Stimulated activated CD4-positive, alpha-beta T cell treated with anti-CD3 and anti-CD28 coated beads, Interleukin-4, amount 100 ng/mL, for 1 hour (primary cell): ENCODE measurements around the gene SLC15A2.

Experiments used
- DNase-seq: peaks from one replicate; pipeline ENCODE4 v3.0.0-alpha.2; 2020

Gene SLC15A2

DNA sequence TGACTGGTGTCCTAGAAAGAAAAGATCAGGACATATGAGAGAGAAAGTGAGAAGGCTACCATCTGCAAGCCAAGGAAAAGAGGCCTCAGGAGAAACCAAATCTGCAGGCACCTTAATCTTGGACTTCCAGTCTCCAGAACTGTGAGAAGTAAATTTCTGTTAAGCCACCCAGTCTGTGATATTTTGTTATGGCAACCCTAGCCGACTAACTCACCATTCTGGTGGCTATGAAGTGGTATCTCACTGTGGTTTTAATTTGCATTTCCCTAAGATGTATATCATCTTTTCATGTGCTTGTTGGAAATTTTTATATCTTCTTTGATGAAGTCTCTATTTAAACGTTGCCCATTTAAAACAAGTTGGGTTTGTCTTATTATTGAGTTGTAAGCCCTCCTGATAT is 87.3 kb downstream of the SLC15A2 start:
- DNase-seq, result no peak

- no peak for DNase-seq
Measured at GRCh38 chr3:121985846-121986245, 91.6 kb downstream of the SLC15A2 start.

GRCh38 chr3:121988146-121988545 is 93.9 kb downstream of the SLC15A2 start:
- no peak for DNase-seq

DNA sequence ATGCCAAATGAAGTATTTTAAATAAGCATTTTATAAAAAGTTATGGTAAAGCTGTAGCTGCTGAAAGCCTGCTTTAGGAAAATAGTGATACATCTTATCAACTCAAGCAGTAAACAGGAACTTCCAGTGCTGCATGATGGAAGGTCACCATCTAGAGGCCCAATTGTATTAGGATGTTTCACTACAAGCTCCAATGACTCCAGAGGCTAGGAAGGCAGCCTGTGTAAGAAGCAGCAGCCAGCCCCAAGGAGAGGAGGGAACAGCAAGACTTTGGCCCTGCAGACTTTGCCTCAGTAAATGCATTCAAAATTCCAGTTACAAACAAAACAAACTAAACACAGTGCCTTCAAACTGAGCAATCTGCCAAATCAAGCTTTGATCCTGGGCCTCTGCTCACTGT is 95.7 kb downstream of the SLC15A2 start:
- DNase-seq, result no peak

GRCh38 chr3:121992601-121993560 is 98.7 kb downstream of the SLC15A2 start:
- DNase-seq, result no peak
